GM23338 (cell line): Measurements from ENCODE around the gene ACHE. TPM values are rescaled to one million over a fixed set of nuclear protein-coding genes. Genes with fewer than 3 reads are reported as not detected.
A peak's percentile ranks its signal among the peaks of the same experiment; 100 is the strongest.

Experiments
- ATAC-seq: fragments of 200-7000 bp; cut with Tn5 transposase; 3 replicates; pipeline ENCODE4 v1.9.1; 2020
- DNase-seq: peaks from one replicate; pipeline ENCODE4 v3.0.0-alpha.2; 2015; ENCODE audit warnings: low spot score
- H2AFZ ChIP-seq: fragments of 200-600 bp; sonication (generic); 2 replicates; pipeline ENCODE4 v1.8.0; 2016; ENCODE audit warnings: antibody characterized with exemption, mild to moderate bottlenecking, moderate library complexity
- H3F3A ChIP-seq: fragments of 200-600 bp; sonication (generic); replicated peaks from 2 replicates; pipeline ENCODE4 v1.8.0; 2017; ENCODE audit warnings: antibody characterized with exemption, mixed run types, low read depth
- H3K27ac ChIP-seq: fragments of 200-600 bp; sonication (generic); 2 replicates; pipeline ENCODE4 v1.6.1; 2016; ENCODE audit warnings: low read depth
- H3K27me3 ChIP-seq: fragments of 200-600 bp; sonication (generic); 2 replicates; pipeline ENCODE4 v1.8.0; 2016; ENCODE audit warnings: mild to moderate bottlenecking, mixed run types, moderate library complexity; ENCODE audit not compliant: insufficient read depth
- H3K36me3 ChIP-seq: fragments of 200-600 bp; sonication (generic); 2 replicates; pipeline ENCODE4 v1.8.0; 2016; ENCODE audit warnings: mild to moderate bottlenecking; ENCODE audit not compliant: insufficient read depth
- H3K4me1 ChIP-seq: fragments of 200-600 bp; sonication (generic); 2 replicates; pipeline ENCODE4 v1.8.0; 2016; ENCODE audit warnings: mild to moderate bottlenecking, moderate library complexity; ENCODE audit not compliant: insufficient read depth
- H3K4me2 ChIP-seq: fragments of 200-600 bp; sonication (generic); 2 replicates; pipeline ENCODE4 v1.7.1; 2017; ENCODE audit warnings: mixed run types
- H3K4me3 ChIP-seq: fragments of 200-600 bp; sonication (generic); 2 replicates; pipeline ENCODE4 v1.6.1; 2016; ENCODE audit warnings: mixed run types
- H3K79me2 ChIP-seq: fragments of 200-600 bp; sonication (generic); replicated peaks from 2 replicates; pipeline ENCODE4 v1.8.0; 2017; ENCODE audit warnings: mild to moderate bottlenecking; ENCODE audit not compliant: insufficient read depth
- H3K9me2 ChIP-seq: fragments of 200-600 bp; sonication (generic); 2 replicates; pipeline ENCODE4 v1.8.0; 2017; ENCODE audit not compliant: insufficient read depth
- H4K20me1 ChIP-seq: fragments of 200-600 bp; sonication (generic); replicated peaks from 2 replicates; pipeline ENCODE4 v1.8.0; 2017; ENCODE audit warnings: mild to moderate bottlenecking; ENCODE audit not compliant: insufficient read depth
- H3K27ac Mint-ChIP-seq: 2 replicates; pipeline ENCODE4 v1.8.0; 2020; ENCODE audit warnings: inconsistent platforms, mild to moderate bottlenecking, moderate library complexity, mixed read lengths
- H3K27me3 Mint-ChIP-seq: 3 replicates; pipeline ENCODE4 v1.8.0; 2022; ENCODE audit warnings: low read depth, mild to moderate bottlenecking, moderate library complexity, mixed read lengths, inconsistent platforms; ENCODE audit not compliant: insufficient read depth, poor library complexity
- H3K36me3 Mint-ChIP-seq: 3 replicates; pipeline ENCODE4 v1.8.0; 2021; ENCODE audit warnings: low read depth, mild to moderate bottlenecking, inconsistent platforms, moderate library complexity, mixed read lengths
- H3K4me1 Mint-ChIP-seq: 3 replicates; pipeline ENCODE4 v1.8.0; 2020; ENCODE audit warnings: mild to moderate bottlenecking, inconsistent platforms, mixed read lengths
- H3K4me3 Mint-ChIP-seq: 3 replicates; pipeline ENCODE4 v1.8.0; 2021; ENCODE audit warnings: moderate library complexity, mild to moderate bottlenecking, inconsistent platforms, mixed read lengths
- H3K9me3 Mint-ChIP-seq: 3 replicates; pipeline ENCODE4 v1.8.0; 2020; ENCODE audit warnings: moderate library complexity, mild to moderate bottlenecking, inconsistent platforms, mixed read lengths
- CTCF ChIP-seq, 2 experiments: fragments of 200-600 bp in 1 of 2; sonication (generic) in 1 of 2; conservative IDR thresholded peaks; 2 replicates each; pipeline versions ENCODE4 v1.5.1 to v1.6.1; 2016 to 2017; ENCODE audit warnings: antibody characterized with exemption in 2 of 2, low read depth in 2 of 2, mild to moderate bottlenecking in 2 of 2, moderate library complexity in 1 of 2
- ETS1 ChIP-seq: IDR thresholded peaks from 2 replicates; pipeline ENCODE4 v1.6.1; 2016; ENCODE audit warnings: antibody characterized with exemption
- EZH2 ChIP-seq: fragments of 200-600 bp; sonication (generic); IDR thresholded peaks from one replicate; pipeline ENCODE4 v1.8.0; 2017; ENCODE audit warnings: antibody characterized with exemption, mild to moderate bottlenecking, low read depth; ENCODE audit not compliant: unreplicated experiment
- JUNB ChIP-seq: IDR thresholded peaks from one replicate; pipeline ENCODE4 v1.6.1; 2016; ENCODE audit warnings: antibody characterized with exemption; ENCODE audit not compliant: unreplicated experiment
- NANOG ChIP-seq: IDR thresholded peaks from 2 replicates; pipeline ENCODE4 v1.6.1; 2016; ENCODE audit warnings: antibody characterized with exemption, borderline replicate concordance
- POLR2AphosphoS5 ChIP-seq: IDR thresholded peaks from 2 replicates; pipeline ENCODE4 v1.6.1; 2016; ENCODE audit warnings: antibody characterized with exemption, low read depth
- REST ChIP-seq: IDR thresholded peaks from one replicate; pipeline ENCODE4 v1.6.1; 2018; ENCODE audit warnings: antibody characterized with exemption; ENCODE audit not compliant: unreplicated experiment
- STAT1 ChIP-seq: IDR thresholded peaks from one replicate; pipeline ENCODE4 v1.6.1; 2016; ENCODE audit warnings: antibody characterized with exemption; ENCODE audit not compliant: unreplicated experiment
- ZNF114 ChIP-seq: fragments of 250-450 bp; sonication (Bioruptor Pico); IDR thresholded peaks from 2 replicates; pipeline ENCODE4 v1.5.0; 2020; ENCODE audit warnings: mild to moderate bottlenecking, moderate library complexity
- ZNF462 ChIP-seq: fragments of 250-450 bp; sonication (Bioruptor Pico); IDR thresholded peaks from 2 replicates; pipeline ENCODE4 v1.5.0; 2020; ENCODE audit warnings: mild to moderate bottlenecking, moderate library complexity
- polyA plus RNA-seq: library from polyadenylated mRNA; unstranded; fragments of >200 nt; fragmentation: Nextera tagmentation; extraction: Ambion mirVana; gene quantifications from 2 replicates; pipeline ENCODE4 v1.2.1, GENCODE V29; 2016
- total RNA-seq: library from RNA; depleted of rRNA; stranded (reverse); fragments of >200 nt; shearing (Covaris generic); gene quantifications from 2 replicates; pipeline ENCODE4 v1.2.3, GENCODE V29; 2014

ACHE gene
- total and polyA plus RNA-seq, 2 experiments from 2014 or later: 3.6 to 3.7 TPM

- TF ChIP-seq ZNF114 (CRISPR knock-in tag): no peak
- TF ChIP-seq STAT1: no peak
- TF ChIP-seq ETS1: no peak
- no peak for TF ChIP-seq CTCF (conservative IDR thresholded peaks at IDR 0.05; ENCODE audit: low read depth in 2 of 2)
- TF ChIP-seq JUNB: no peak
- no peak for TF ChIP-seq EZH2
- TF ChIP-seq NANOG: no peak
- TF ChIP-seq REST: no peak
Observed at GRCh38 chr7:100847360-100847759, 48.3 kb downstream of the ACHE start (continued).

GRCh38 chr7:100840470-100841100, 55.1 kb downstream of the ACHE start:
- Histone ChIP-seq H4K20me1 (no peaks in the 10 kb centered on the region), H3K9me2 (no peaks in the 10 kb centered on the region), H3F3A (peaks cover 10% of the 10 kb centered on the region), H2AFZ (no peak overlapping the region), H3K27ac (peak overlapping the region; percentile 82; the same call in 1 of the 2 replicates), H3K4me3 (no peak overlapping the region), H3K4me2 (peak overlapping the region; percentile 34), H3K4me1 (peaks cover 13% of the 10 kb centered on the region), H3K36me3 (no peaks in the 10 kb centered on the region), H3K79me2 (no peaks in the 10 kb centered on the region), H3K27me3 (no peaks in the 10 kb centered on the region)
- peaks cover 8% of the 10 kb centered on the region; the same call in 1 of the 3 replicates for H3K36me3 Mint-ChIP-seq
- peaks cover 19% of the 10 kb centered on the region for H3K27me3 Mint-ChIP-seq
- peak overlapping the region; percentile 6; the same call in 1 of the 3 replicates for H3K4me3 Mint-ChIP-seq
- no peak for ATAC-seq
- peaks cover 27% of the 10 kb centered on the region for H3K4me1 Mint-ChIP-seq
- H3K27ac Mint-ChIP-seq: peak overlapping the region; percentile 54
- DNase-seq: peak; percentile 43
- no peaks in the 10 kb centered on the region for H3K9me3 Mint-ChIP-seq
- no peak for TF ChIP-seq POLR2AphosphoS5
- no peak for TF ChIP-seq STAT1
- TF ChIP-seq ZNF462 (CRISPR knock-in tag): no peak
- TF ChIP-seq JUNB: no peak
